AG10803 (cell line): ENCODE data around the gene PUS3.

Experiments used
- DNase-seq: peaks from one replicate; pipeline ENCODE4 v3.0.0; 2010; ENCODE audit warnings: low read depth
- H3K4me3 ChIP-seq: 2 replicates; pipeline ENCODE4 v1.5.1; 2011; ENCODE audit warnings: mild to moderate bottlenecking, low read length, control low read depth
- CTCF ChIP-seq: conservative IDR thresholded peaks from 2 replicates; pipeline ENCODE4 v1.5.1; 2011; ENCODE audit warnings: mild to moderate bottlenecking, low read length, control low read depth, inconsistent platforms

PUS3 gene

GRCh38 chr11:125939081-125939521 lies 36.1 kb upstream of the PUS3 start:
- no peak for TF ChIP-seq CTCF
- no peak overlapping the region for H3K4me3 ChIP-seq
- DNase-seq: no peak

GRCh38 chr11:125938418-125938817 lies 35.4 kb upstream of the PUS3 start:
- TF ChIP-seq CTCF: no peak
- DNase-seq: no peak
- no peak overlapping the region for H3K4me3 ChIP-seq

- no peak overlapping the region for H3K4me3 ChIP-seq
- DNase-seq: peak; percentile 19
- TF ChIP-seq CTCF: no peak
Observed at GRCh38 chr11:125935618-125936199, 32.7 kb upstream of the PUS3 start.

- DNase-seq: no peak
- no peak for TF ChIP-seq CTCF
- no peak overlapping the region for H3K4me3 ChIP-seq
Observed at GRCh38 chr11:125935056-125935455, 32.0 kb upstream of the PUS3 start.

GRCh38 chr11:125934473-125934872 lies 31.5 kb upstream of the PUS3 start:
- DNase-seq: no peak

GRCh38 chr11:125933030-125933813 lies 30.2 kb upstream of the PUS3 start:
- no peak for DNase-seq
- no peak for TF ChIP-seq CTCF
- no peak overlapping the region for H3K4me3 ChIP-seq

More at GRCh38 chr11:125934473-125934872, 31.5 kb upstream of the PUS3 start:
- no peak for TF ChIP-seq CTCF
- H3K4me3 ChIP-seq: no peak overlapping the region

GRCh38 chr11:125932301-125932700 lies 29.3 kb upstream of the PUS3 start:
- H3K4me3 ChIP-seq: no peak overlapping the region
- DNase-seq: no peak
- no peak for TF ChIP-seq CTCF
